AG04449 (cell line): ENCODE data around the gene PRXL2C.

ENCODE experiments used
- CTCF ChIA-PET: fragments of 350-600 bp; formaldehyde crosslinking; extraction: SDS; loops from one replicate; lab custom pipeline; 2021; ENCODE audit warnings: antibody characterized with exemption; lab: Yijun Ruan, JAX
- POLR2A ChIA-PET: fragments of 400-600, 350-600 bp; formaldehyde crosslinking; extraction: SDS; loops from one replicate; lab custom pipeline; 2020; ENCODE audit warnings: antibody characterized with exemption, inconsistent platforms; lab: Yijun Ruan, JAX
- DNase-seq: peaks from one replicate; pipeline ENCODE4 v3.0.0-alpha.2; 2010; ENCODE audit warnings: low read depth, low spot score
- H3K4me3 ChIP-seq: 2 replicates; pipeline ENCODE4 v1.5.1; 2011; ENCODE audit warnings: low read depth, mild to moderate bottlenecking, control low read depth, low read length
- TF ChIP-seq, protein P1 (sequence below): IDR thresholded peaks from one replicate; pipeline ENCODE4 v1.5.1; 2011; ENCODE audit warnings: mild to moderate bottlenecking, moderate library complexity, low read length, control low read depth, inconsistent platforms; ENCODE audit not compliant: insufficient read depth; ENCODE audit errors: missing control alignments

Gene PRXL2C

DNA sequence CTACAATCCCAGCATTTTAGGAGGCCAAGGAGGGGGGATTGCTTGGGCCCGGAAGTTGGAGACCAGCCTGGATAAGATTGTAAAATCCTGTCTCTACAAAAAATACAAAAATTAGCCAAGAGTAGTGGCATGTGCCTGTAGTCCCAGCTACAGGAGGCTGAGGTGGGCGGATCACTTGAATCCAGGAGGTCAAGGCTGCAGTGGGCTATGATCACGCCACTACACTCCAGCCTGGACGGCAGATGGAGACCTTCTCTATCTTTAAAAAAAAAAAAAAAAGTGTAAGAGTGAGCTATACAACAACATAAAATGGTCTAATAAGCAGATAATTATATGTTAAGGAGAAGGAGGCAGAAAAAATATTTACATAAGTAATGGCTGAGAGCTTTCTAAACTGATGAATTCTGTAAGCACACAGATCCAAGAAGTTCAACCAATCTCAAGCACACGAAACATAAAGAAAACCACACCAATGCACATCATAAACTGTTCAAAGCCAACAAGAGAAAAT lies 58.5 kb downstream of the PRXL2C start:
- no peak overlapping the region for H3K4me3 ChIP-seq
- no peak for DNase-seq
- TF ChIP-seq, protein P1, sequence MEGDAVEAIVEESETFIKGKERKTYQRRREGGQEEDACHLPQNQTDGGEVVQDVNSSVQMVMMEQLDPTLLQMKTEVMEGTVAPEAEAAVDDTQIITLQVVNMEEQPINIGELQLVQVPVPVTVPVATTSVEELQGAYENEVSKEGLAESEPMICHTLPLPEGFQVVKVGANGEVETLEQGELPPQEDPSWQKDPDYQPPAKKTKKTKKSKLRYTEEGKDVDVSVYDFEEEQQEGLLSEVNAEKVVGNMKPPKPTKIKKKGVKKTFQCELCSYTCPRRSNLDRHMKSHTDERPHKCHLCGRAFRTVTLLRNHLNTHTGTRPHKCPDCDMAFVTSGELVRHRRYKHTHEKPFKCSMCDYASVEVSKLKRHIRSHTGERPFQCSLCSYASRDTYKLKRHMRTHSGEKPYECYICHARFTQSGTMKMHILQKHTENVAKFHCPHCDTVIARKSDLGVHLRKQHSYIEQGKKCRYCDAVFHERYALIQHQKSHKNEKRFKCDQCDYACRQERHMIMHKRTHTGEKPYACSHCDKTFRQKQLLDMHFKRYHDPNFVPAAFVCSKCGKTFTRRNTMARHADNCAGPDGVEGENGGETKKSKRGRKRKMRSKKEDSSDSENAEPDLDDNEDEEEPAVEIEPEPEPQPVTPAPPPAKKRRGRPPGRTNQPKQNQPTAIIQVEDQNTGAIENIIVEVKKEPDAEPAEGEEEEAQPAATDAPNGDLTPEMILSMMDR = no peak
- ChIA-PET CTCF (interaction anchor here (1.3 kb wide), 1 partner anchor 15 kb away, joined by 4 read pairs; no protein-coding TSS in a partner anchor), POLR2A (no interaction called here)
